Measurements from ENCODE around the gene PCSK5. TPM values are rescaled to one million over a fixed set of nuclear protein-coding genes. Genes with fewer than 3 reads are reported as not detected.

The PCSK5 gene
- total and polyA plus RNA-seq, 2 of the 8 experiments (the other 6 are each of a cell fraction or from before 2014, with no cell fraction given): 5.5 to 10.7 TPM

GRCh38 chr9:76221423-76221822, 330.9 kb downstream of the PCSK5 start:
- no peaks in the 10 kb centered on the region for H3K36me3 ChIP-seq (ENCODE audit: control insufficient read depth in 2 of 4, insufficient read depth in 4 of 4, low read length in 3 of 4)
- H2AFZ ChIP-seq (ENCODE audit: low read length): no peak overlapping the region
- no peak overlapping the region for H3K23ac ChIP-seq (ENCODE audit: insufficient read length)
- no peaks in the 10 kb centered on the region for H3K27me3 ChIP-seq (replicated peaks in 1 of 4; ENCODE audit: control insufficient read depth in 3 of 4, extremely low read depth in 1 of 4, insufficient read depth in 3 of 4, low read length in 3 of 4)
- H3K14ac ChIP-seq (ENCODE audit: insufficient read length): no peak overlapping the region
- FAIRE-seq (no peak), DNase-seq (ENCODE audit: low read depth in 1 of 2, low spot score in 2 of 2) (no peak)
- no peaks in the 10 kb centered on the region for H3K79me1 ChIP-seq (ENCODE audit: low read depth, low read length)
- no peak overlapping the region for H2AK5ac ChIP-seq (ENCODE audit: low read depth, low read length)
- H3K4ac ChIP-seq (replicated peaks; ENCODE audit: insufficient read length, low read depth, low read length): no peak overlapping the region
- no peaks in the 10 kb centered on the region for H4K20me1 ChIP-seq (replicated peaks in 1 of 2; ENCODE audit: control insufficient read depth in 1 of 2, insufficient read depth in 2 of 2, low read length in 2 of 2)
- H3K4me3 ChIP-seq (ENCODE audit: extremely low read depth in 1 of 4, insufficient read depth in 2 of 4, low read depth in 3 of 4, low read length in 4 of 4): no peak overlapping the region
- CTCF ChIA-PET (ENCODE audit: partially characterized antibody): interaction anchor here (0.6 to 1.9 kb wide), 5 partner anchors 10 to 86 kb away, joined by 3 to 7 read pairs (median 4); no protein-coding TSS in a partner anchor
- H3K9me3 ChIP-seq (ENCODE audit: insufficient read depth in 2 of 2, low read depth in 1 of 2, low read length in 1 of 2): no peaks in the 10 kb centered on the region
- no peak overlapping the region for H2BK20ac ChIP-seq (ENCODE audit: low read length)
- H3K9ac ChIP-seq (replicated peaks in 1 of 4; ENCODE audit: extremely low read depth in 1 of 4, low read depth in 3 of 4, low read length in 3 of 4): no peak overlapping the region
- no peaks in the 10 kb centered on the region for H3K79me2 ChIP-seq (ENCODE audit: control insufficient read depth in 1 of 2, insufficient read depth in 2 of 2, low read length in 2 of 2)
- H3K23me2 ChIP-seq (ENCODE audit: low read depth, low read length): no peaks in the 10 kb centered on the region
- H4K5ac ChIP-seq (ENCODE audit: insufficient read length, low read depth, low read length): no peak overlapping the region
- H3K18ac ChIP-seq (ENCODE audit: extremely low read depth, low read length): no peak overlapping the region
- POLR2A ChIA-PET (ENCODE audit: partially characterized antibody): no interaction called here
- no peak overlapping the region for H2BK120ac ChIP-seq (replicated peaks; ENCODE audit: low read depth, low read length)
- H3K56ac ChIP-seq (replicated peaks; ENCODE audit: insufficient read length, low read depth, low read length): no peak overlapping the region
- H3K4me1 ChIP-seq (replicated peaks in 1 of 4; ENCODE audit: control insufficient read depth in 3 of 4, insufficient read depth in 4 of 4, low read length in 3 of 4): no peaks in the 10 kb centered on the region
- no peak overlapping the region for H3K4me2 ChIP-seq (ENCODE audit: insufficient read depth in 1 of 2, low read depth in 2 of 2, low read length in 2 of 2)
- 89% methylated on average over 6 of the region's 6 CpGs; no CpG with 5 or more reads in 1 of the 2 experiments for WGBS, 2 experiments (ENCODE audit: extremely low coverage in 1 of 2, insufficient coverage in 1 of 2, insufficient read length in 1 of 2, insufficient replicate concordance in 2 of 2, low coverage in 1 of 2, low lambda C conversion rate in 2 of 2, missing lambda C conversion rate in 1 of 2)
- H3K27ac ChIP-seq (ENCODE audit: low read depth, low read length): no peak overlapping the region
- no peak overlapping the region for H2BK15ac ChIP-seq (ENCODE audit: low read length)
- H4K91ac ChIP-seq (replicated peaks; ENCODE audit: insufficient read length, low read length): no peak overlapping the region
- no peak overlapping the region for H2BK12ac ChIP-seq (ENCODE audit: low read depth, low read length)
- H4K8ac ChIP-seq (ENCODE audit: extremely low read depth, insufficient read depth, low read length): no peak overlapping the region
- H2BK5ac ChIP-seq (ENCODE audit: low read depth, low read length): no peak overlapping the region
- TF ChIP-seq CHD2 (IDR thresholded peaks at IDR 0.05; ENCODE audit: low read length) (no peak), CTBP2 (IDR thresholded peaks at IDR 0.05; ENCODE audit: borderline replicate concordance, insufficient read depth, insufficient read length, low read length) (no peak), SP4 (IDR thresholded peaks at IDR 0.05; ENCODE audit: low read length) (no peak), RAD21 (IDR thresholded peaks at IDR 0.05 in 1 of 2, conservative IDR thresholded peaks at IDR 0.05 in 1 of 2; ENCODE audit: low read depth in 2 of 2, low read length in 2 of 2) (no peak), TAF1 (IDR thresholded peaks at IDR 0.05; ENCODE audit: low read depth, low read length) (no peak), KDM4A (IDR thresholded peaks at IDR 0.05; ENCODE audit: low read depth, low read length, severe bottlenecking) (no peak), SUZ12 (IDR thresholded peaks at IDR 0.05; ENCODE audit: low read length) (no peak), CEBPB (IDR thresholded peaks at IDR 0.05; ENCODE audit: low read depth, low read length) (no peak), TEAD4 (IDR thresholded peaks at IDR 0.05; ENCODE audit: low read depth, low read length) (no peak), CREB1 (IDR thresholded peaks at IDR 0.05) (no peak), JUND (IDR thresholded peaks at IDR 0.05; ENCODE audit: low read length) (no peak), CTCF (IDR thresholded peaks at IDR 0.05; ENCODE audit: control extremely low read depth in 1 of 3, insufficient read depth in 1 of 3, low read depth in 1 of 3, low read length in 3 of 3) (no peak)
